MCF 10A (cell line): ENCODE data around the gene BCHE. TPM values are rescaled to one million over a fixed set of nuclear protein-coding genes. Genes with fewer than 3 reads are reported as not detected.

Experiments used
- BruUV-seq: library from RNA; stranded (reverse); fragments of 400-500 nt; replicated peaks from 2 replicates; lab custom pipeline; 2021; lab: Mats Ljungman, UMichigan
- CTCF ChIA-PET: fragments of 300-600 bp; sonication (Branson Sonifier 250); formaldehyde crosslinking; extraction: SDS; loops from one replicate; lab custom pipeline; 2021; ENCODE audit warnings: antibody characterized with exemption, inconsistent platforms; lab: Yijun Ruan, JAX
- POLR2A ChIA-PET: fragments of 300-600, 350-650 bp; sonication (Branson Sonifier 250); formaldehyde crosslinking; extraction: SDS; loops from one replicate; lab custom pipeline; 2020; ENCODE audit warnings: antibody characterized with exemption, inconsistent platforms; lab: Yijun Ruan, JAX
- DNase-seq: peaks from one replicate; pipeline ENCODE4 v3.0.0-alpha.2; 2018; ENCODE audit not compliant: unreplicated experiment
- H3K27ac Mint-ChIP-seq: one replicate; pipeline ENCODE4 v1.8.0; 2022; ENCODE audit warnings: mild to moderate bottlenecking, low read depth, mixed read lengths; ENCODE audit not compliant: unreplicated experiment
- H3K27me3 Mint-ChIP-seq: one replicate; pipeline ENCODE4 v1.8.0; 2022; ENCODE audit warnings: mixed read lengths; ENCODE audit not compliant: insufficient read depth, unreplicated experiment
- H3K36me3 Mint-ChIP-seq: one replicate; pipeline ENCODE4 v1.8.0; 2022; ENCODE audit warnings: mild to moderate bottlenecking, moderate library complexity, mixed read lengths; ENCODE audit not compliant: insufficient read depth, unreplicated experiment
- H3K4me1 Mint-ChIP-seq: one replicate; pipeline ENCODE4 v1.8.0; 2022; ENCODE audit warnings: mixed read lengths; ENCODE audit not compliant: insufficient read depth, unreplicated experiment
- H3K4me3 Mint-ChIP-seq: one replicate; pipeline ENCODE4 v1.8.0; 2022; ENCODE audit warnings: mild to moderate bottlenecking, moderate library complexity, mixed read lengths; ENCODE audit not compliant: unreplicated experiment
- H3K9me3 Mint-ChIP-seq: one replicate; pipeline ENCODE4 v1.8.0; 2022; ENCODE audit warnings: mixed read lengths; ENCODE audit not compliant: unreplicated experiment
- intact Hi-C: fragments of 100-400 bp; cut with micrococcal nuclease; formaldehyde crosslinking; loops from 2 replicates; pipeline ENCODE4 v1.14.1; 2022
- total RNA-seq: library from RNA; stranded (reverse); gene quantifications from 2 replicates; pipeline ENCODE4 v1.2.3, GENCODE V29; 2022
- TF ChIP-seq, protein P1 (sequence below): fragments of 200-600 bp; IDR thresholded peaks from one replicate; pipeline ENCODE4 v1.8.0; 2022; ENCODE audit warnings: antibody characterized with exemption, mild to moderate bottlenecking; ENCODE audit not compliant: unreplicated experiment

Gene BCHE
- total RNA-seq, 1 experiment from 2014 or later, result not detected

DNA sequence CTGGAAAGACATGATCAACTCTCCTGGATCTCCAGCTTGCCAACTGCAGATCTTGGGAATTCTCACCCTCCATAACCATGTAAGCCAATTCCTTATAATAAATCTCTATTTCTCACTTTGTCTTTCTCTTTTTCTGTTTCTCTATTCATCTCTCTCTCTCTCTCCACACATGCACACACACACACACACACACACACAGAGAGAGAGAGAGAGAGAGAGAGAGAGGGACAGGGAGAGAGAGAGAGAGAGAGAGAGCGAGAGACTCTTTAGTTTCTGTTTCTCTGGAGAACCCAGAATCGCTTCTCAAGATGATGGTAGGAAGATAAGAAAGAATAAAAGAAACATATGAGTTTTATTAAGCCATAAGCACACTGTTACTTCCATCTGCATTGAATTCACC is 111.9 kb downstream of the BCHE start:
- no peak for DNase-seq
- no peaks in the 10 kb centered on the region for H3K4me1 Mint-ChIP-seq
- H3K9me3 Mint-ChIP-seq, result no peaks in the 10 kb centered on the region
- no peak overlapping the region for H3K27ac Mint-ChIP-seq
- BruUV-seq, result no TSS peak
- TF ChIP-seq, protein P1, sequence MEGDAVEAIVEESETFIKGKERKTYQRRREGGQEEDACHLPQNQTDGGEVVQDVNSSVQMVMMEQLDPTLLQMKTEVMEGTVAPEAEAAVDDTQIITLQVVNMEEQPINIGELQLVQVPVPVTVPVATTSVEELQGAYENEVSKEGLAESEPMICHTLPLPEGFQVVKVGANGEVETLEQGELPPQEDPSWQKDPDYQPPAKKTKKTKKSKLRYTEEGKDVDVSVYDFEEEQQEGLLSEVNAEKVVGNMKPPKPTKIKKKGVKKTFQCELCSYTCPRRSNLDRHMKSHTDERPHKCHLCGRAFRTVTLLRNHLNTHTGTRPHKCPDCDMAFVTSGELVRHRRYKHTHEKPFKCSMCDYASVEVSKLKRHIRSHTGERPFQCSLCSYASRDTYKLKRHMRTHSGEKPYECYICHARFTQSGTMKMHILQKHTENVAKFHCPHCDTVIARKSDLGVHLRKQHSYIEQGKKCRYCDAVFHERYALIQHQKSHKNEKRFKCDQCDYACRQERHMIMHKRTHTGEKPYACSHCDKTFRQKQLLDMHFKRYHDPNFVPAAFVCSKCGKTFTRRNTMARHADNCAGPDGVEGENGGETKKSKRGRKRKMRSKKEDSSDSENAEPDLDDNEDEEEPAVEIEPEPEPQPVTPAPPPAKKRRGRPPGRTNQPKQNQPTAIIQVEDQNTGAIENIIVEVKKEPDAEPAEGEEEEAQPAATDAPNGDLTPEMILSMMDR, result no peak
- ChIA-PET CTCF (interaction anchor here (0.7 kb wide), 1 partner anchor 21 kb away, joined by 3 read pairs; no protein-coding TSS in a partner anchor), POLR2A (no interaction called here)
- no peak overlapping the region for H3K4me3 Mint-ChIP-seq
- no peaks in the 10 kb centered on the region for H3K27me3 Mint-ChIP-seq
- intact Hi-C loops, result no loop called here
- no peaks in the 10 kb centered on the region for H3K36me3 Mint-ChIP-seq
